ENCODE results near the gene ITPA. TPM values are rescaled to one million over a fixed set of nuclear protein-coding genes. Genes with fewer than 3 reads are reported as not detected.
A peak's percentile ranks its signal among the peaks of the same experiment; 100 is the strongest.

Gene ITPA
- total RNA-seq, 3 donors from 2014 or later (not counting 1 experiment from before 2014, with no cell fraction given), result 49.6 to 53.2 (median 50.2) TPM

DNA sequence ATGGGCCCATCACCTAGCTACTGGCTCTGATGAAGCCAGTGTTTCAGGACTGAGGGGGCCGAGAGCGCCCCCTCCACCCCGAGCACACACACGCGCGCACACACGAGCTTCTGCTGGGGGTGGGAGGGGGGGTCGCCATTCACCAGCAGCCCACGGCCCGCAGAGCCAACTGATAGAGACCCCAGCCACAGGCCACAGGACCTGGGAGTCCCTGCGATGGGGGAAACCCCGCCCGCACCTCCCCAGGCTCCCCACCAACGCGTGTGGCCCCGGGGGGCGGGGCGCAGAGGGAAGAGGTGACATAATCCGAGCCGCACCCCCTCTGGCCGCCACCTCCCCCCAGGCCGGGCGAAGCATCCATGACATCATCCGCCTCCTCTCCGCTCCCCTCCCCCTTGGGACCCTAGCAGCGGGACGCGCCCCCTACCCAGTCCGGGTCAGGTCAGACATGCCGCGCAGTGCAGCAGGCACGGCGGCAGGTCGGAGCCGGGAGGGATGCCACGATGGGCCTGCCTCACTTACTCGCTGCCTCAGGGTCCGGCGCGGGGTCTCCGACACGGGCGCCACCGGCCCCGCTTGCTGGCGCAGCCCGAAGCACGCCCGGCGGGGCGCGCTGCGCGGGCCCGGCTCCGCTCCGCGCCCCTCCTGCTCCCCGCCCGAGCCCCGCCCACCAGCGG, 36.2 kb upstream of the ITPA start, which contains the start of gene LZTS3:
Gene LZTS3 (minus strand): TSS at position 617 of the 677 bp plus-strand sequence. CDS start 6,386 bp downstream, outside the sequence.
- H3K36me3 Mint-ChIP-seq, result no peaks in the 10 kb centered on the region
- H3K4me1 ChIP-seq (ENCODE audit: control insufficient read depth, insufficient read depth, low read length), result peaks cover 19% of the 10 kb centered on the region
- H3K9me3 ChIP-seq (ENCODE audit: control insufficient read depth, insufficient read depth, low read length), result no peaks in the 10 kb centered on the region
- H3K27me3 Mint-ChIP-seq (ENCODE audit: low read depth in 2 of 2), result peaks cover 43 to 50% of the 10 kb centered on the region in 2 donors
- peak within 1 kb of the TSS; percentile 86 for H3K4me3 Mint-ChIP-seq
- peak within 1 kb of the TSS; percentile 49 to 82 for H3K27ac Mint-ChIP-seq
- WGBS (ENCODE audit: insufficient coverage), result under 1% methylated on average over 55 of the region's 62 CpGs
- no peaks in the 10 kb centered on the region for H3K9me3 Mint-ChIP-seq
- H3K4me1 Mint-ChIP-seq, result peaks cover 14 to 24% of the 10 kb centered on the region in 2 donors
- H3K36me3 ChIP-seq (ENCODE audit: control insufficient read depth, insufficient read depth, low read length), result no peaks in the 10 kb centered on the region
- H3K4me3 ChIP-seq (ENCODE audit: low read length), result peak within 1 kb of the TSS; percentile 66
- DNase-seq (peak; percentile 87 to 95), ATAC-seq (peak; percentile 86 to 95 (median 87))
- H3K27ac ChIP-seq (ENCODE audit: low read length), result peak within 1 kb of the TSS; percentile 51
- H3K27me3 ChIP-seq (ENCODE audit: control insufficient read depth, insufficient read depth, low read length), result peaks cover 27% of the 10 kb centered on the region
- TF ChIP-seq CTCF (IDR thresholded peaks at IDR 0.05), result no peak
- intact Hi-C loops (cut with micrococcal nuclease), result loop anchor here (1.0 kb wide), 1 partner anchor 14 kb away; the partner anchor contains the start of genes FASTKD5 and UBOX5

DNA sequence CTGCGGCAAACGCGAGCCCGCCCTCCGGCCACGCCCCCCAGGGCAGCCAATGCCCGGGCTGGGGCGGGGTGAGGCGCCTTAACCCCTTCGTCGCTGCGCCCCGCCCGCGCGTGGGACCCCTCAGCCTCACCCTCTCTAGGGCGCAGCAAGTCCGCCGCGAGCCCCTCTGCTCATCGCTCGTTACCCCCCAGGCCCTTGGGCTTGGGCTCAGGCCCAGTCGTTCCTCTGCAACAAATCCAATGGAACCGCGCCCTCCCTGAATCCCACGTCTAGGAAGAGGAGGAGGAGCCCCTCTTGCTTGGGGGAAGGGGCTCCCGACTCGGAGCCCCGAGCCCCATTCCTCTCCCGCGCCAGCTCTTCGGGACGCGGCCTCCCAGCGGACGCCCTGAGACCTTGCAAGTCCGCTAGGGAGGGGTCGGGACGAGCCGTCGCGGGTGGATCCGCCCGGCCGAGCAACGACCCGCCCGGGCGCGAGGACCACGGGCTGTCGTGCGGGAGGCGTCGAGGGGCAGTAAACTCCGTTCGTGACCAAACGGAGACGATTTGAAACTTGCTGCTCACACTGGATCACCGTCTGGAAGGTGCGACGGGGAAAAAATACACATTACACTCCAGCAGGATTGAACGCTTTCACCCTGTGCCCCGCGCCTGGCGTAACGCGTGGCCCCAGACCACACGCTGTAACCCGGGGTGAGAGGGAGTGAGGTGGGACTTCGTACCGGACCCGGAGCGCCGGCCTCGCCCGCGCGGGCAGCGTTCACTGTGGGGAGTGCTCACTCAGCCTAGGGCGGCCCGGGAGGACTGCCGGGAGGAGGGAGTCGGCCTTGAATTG, 35.5 kb upstream of the ITPA start:
- DNase-seq (peak; percentile 86 to 94), ATAC-seq (peak in 2 of 3 donors; percentile 16)
- Mint-ChIP-seq H3K36me3 (no peaks in the 10 kb centered on the region), H3K9me3 (no peaks in the 10 kb centered on the region), H3K4me1 (peaks cover 14 to 24% of the 10 kb centered on the region in 2 donors), H3K27ac (peak overlapping the region; percentile 49 to 82), H3K27me3 (ENCODE audit: low read depth in 2 of 2) (peaks cover 37 to 44% of the 10 kb centered on the region in 2 donors), H3K4me3 (peak overlapping the region; percentile 86)
- intact Hi-C loops (cut with micrococcal nuclease), result loop anchor here (1.0 kb wide), 1 partner anchor 15 kb away; the partner anchor contains the start of genes FASTKD5 and UBOX5
- no peak for TF ChIP-seq CTCF (IDR thresholded peaks at IDR 0.05)
- peaks cover 27% of the 10 kb centered on the region for H3K27me3 ChIP-seq (ENCODE audit: control insufficient read depth, insufficient read depth, low read length)
- H3K9me3 ChIP-seq (ENCODE audit: control insufficient read depth, insufficient read depth, low read length), result no peaks in the 10 kb centered on the region
- no peaks in the 10 kb centered on the region for H3K36me3 ChIP-seq (ENCODE audit: control insufficient read depth, insufficient read depth, low read length)
- no peak overlapping the region for H3K27ac ChIP-seq (ENCODE audit: low read length)
- WGBS (ENCODE audit: insufficient coverage), result 1% methylated on average over 83 of the region's 84 CpGs
- peak overlapping the region; percentile 66 for H3K4me3 ChIP-seq (ENCODE audit: low read length)
- H3K4me1 ChIP-seq (ENCODE audit: control insufficient read depth, insufficient read depth, low read length), result peaks cover 19% of the 10 kb centered on the region

- Histone ChIP-seq H3K9me3 (ENCODE audit: control insufficient read depth, insufficient read depth, low read length) (no peaks in the 10 kb centered on the region), H3K4me3 (ENCODE audit: low read length) (no peak overlapping the region), H3K36me3 (ENCODE audit: control insufficient read depth, insufficient read depth, low read length) (no peaks in the 10 kb centered on the region), H3K27me3 (ENCODE audit: control insufficient read depth, insufficient read depth, low read length) (peaks cover 27% of the 10 kb centered on the region), H3K4me1 (ENCODE audit: control insufficient read depth, insufficient read depth, low read length) (peaks cover 19% of the 10 kb centered on the region), H3K27ac (ENCODE audit: low read length) (no peak overlapping the region)
- peaks cover 14 to 24% of the 10 kb centered on the region in 2 donors for H3K4me1 Mint-ChIP-seq
- no peaks in the 10 kb centered on the region for H3K9me3 Mint-ChIP-seq
- no peak for TF ChIP-seq CTCF (IDR thresholded peaks at IDR 0.05)
- DNase-seq (no peak), ATAC-seq (no peak)
- intact Hi-C loops (cut with micrococcal nuclease), result no loop called here
- H3K36me3 Mint-ChIP-seq, result no peaks in the 10 kb centered on the region
- peaks cover 31 to 36% of the 10 kb centered on the region in 2 donors for H3K27me3 Mint-ChIP-seq (ENCODE audit: low read depth in 2 of 2)
- peak overlapping the region; percentile 86 for H3K4me3 Mint-ChIP-seq
- 27% methylated on average over 6 of the region's 13 CpGs for WGBS (ENCODE audit: insufficient coverage)
- H3K27ac Mint-ChIP-seq, result peak overlapping the region; percentile 49 to 82
Measured at GRCh38 chr20:3174442-3175261, 34.6 kb upstream of the ITPA start.
